Panc1 (cell line): Measurements from ENCODE around the gene AGO1.

ENCODE experiments used
- CTCF ChIP-seq: fragments of 450-650 bp; IDR thresholded peaks from 2 replicates; pipeline ENCODE4 v1.5.1; 2017; ENCODE audit warnings: mild to moderate bottlenecking
- POLR2AphosphoS5 ChIP-seq: IDR thresholded peaks from 2 replicates; pipeline ENCODE4 v1.6.1; 2012; ENCODE audit warnings: mild to moderate bottlenecking, low read depth, low read length, moderate library complexity
- SIN3A ChIP-seq: IDR thresholded peaks from 2 replicates; pipeline ENCODE4 v1.6.1; 2012; ENCODE audit warnings: low read depth, mild to moderate bottlenecking, low read length, moderate library complexity, borderline replicate concordance; ENCODE audit not compliant: insufficient read depth
- TF ChIP-seq, protein P1 (sequence below), 2 experiments: IDR thresholded peaks; 2 replicates each; pipeline ENCODE4 v1.6.1; 2011 to 2012; ENCODE audit warnings: low read depth in 2 of 2, control low read depth in 1 of 2, low read length in 1 of 2, mild to moderate bottlenecking in 1 of 2, moderate library complexity in 1 of 2; ENCODE audit not compliant: insufficient read depth in 1 of 2

GRCh38 chr1:35850716-35851115 is 32.3 kb upstream of the AGO1 start:
- TF ChIP-seq CTCF = no peak
- TF ChIP-seq POLR2AphosphoS5 = no peak
- TF ChIP-seq SIN3A = no peak
- TF ChIP-seq, protein P1, sequence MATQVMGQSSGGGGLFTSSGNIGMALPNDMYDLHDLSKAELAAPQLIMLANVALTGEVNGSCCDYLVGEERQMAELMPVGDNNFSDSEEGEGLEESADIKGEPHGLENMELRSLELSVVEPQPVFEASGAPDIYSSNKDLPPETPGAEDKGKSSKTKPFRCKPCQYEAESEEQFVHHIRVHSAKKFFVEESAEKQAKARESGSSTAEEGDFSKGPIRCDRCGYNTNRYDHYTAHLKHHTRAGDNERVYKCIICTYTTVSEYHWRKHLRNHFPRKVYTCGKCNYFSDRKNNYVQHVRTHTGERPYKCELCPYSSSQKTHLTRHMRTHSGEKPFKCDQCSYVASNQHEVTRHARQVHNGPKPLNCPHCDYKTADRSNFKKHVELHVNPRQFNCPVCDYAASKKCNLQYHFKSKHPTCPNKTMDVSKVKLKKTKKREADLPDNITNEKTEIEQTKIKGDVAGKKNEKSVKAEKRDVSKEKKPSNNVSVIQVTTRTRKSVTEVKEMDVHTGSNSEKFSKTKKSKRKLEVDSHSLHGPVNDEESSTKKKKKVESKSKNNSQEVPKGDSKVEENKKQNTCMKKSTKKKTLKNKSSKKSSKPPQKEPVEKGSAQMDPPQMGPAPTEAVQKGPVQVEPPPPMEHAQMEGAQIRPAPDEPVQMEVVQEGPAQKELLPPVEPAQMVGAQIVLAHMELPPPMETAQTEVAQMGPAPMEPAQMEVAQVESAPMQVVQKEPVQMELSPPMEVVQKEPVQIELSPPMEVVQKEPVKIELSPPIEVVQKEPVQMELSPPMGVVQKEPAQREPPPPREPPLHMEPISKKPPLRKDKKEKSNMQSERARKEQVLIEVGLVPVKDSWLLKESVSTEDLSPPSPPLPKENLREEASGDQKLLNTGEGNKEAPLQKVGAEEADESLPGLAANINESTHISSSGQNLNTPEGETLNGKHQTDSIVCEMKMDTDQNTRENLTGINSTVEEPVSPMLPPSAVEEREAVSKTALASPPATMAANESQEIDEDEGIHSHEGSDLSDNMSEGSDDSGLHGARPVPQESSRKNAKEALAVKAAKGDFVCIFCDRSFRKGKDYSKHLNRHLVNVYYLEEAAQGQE (IDR thresholded peaks at IDR 0.05; ENCODE audit: insufficient read depth in 1 of 2, low read depth in 2 of 2, low read length in 1 of 2) = no peak
